Tibial artery (tissue), 4 donors: ENCODE data around the gene BCKDHA.

Experiments used
- DNase-seq, 2 donors: peaks; one replicate each; pipeline ENCODE4 v3.0.0-alpha.2; 2019
- H3K27ac ChIP-seq, 2 donors: fragments of 200-600 bp; sonication (generic) in 1 of 2; 1 replicate in 1 of 2; 2 replicates in 1 of 2; pipeline ENCODE4 v1.5.1; 2018 to 2019; ENCODE audit warnings: mild to moderate bottlenecking in 1 of 2
- H3K27me3 ChIP-seq, 2 donors: fragments of 200-600 bp; sonication (generic) in 1 of 2; one replicate each; pipeline versions ENCODE4 v1.5.1 to v1.6.0; 2016 to 2019
- H3K36me3 ChIP-seq, 3 donors: fragments of 200-600 bp; sonication (generic) in 2 of 3; one replicate each; pipeline ENCODE4 v1.5.1; 2016 to 2019; ENCODE audit warnings: mild to moderate bottlenecking in 2 of 3
- H3K4me1 ChIP-seq, 4 donors: fragments of 200-600 bp; sonication (generic) in 2 of 4; 1 replicate in 3 of 4; 2 replicates in 1 of 4; pipeline ENCODE4 v1.5.1; 2016 to 2019
- H3K4me3 ChIP-seq, 2 donors: fragments of 200-600 bp; sonication (generic) in 1 of 2; 1 replicate in 1 of 2; 2 replicates in 1 of 2; pipeline ENCODE4 v1.5.1; 2018 to 2019; ENCODE audit warnings: mild to moderate bottlenecking in 2 of 2
- H3K9me3 ChIP-seq, 3 donors: fragments of 200-600 bp; sonication (generic) in 1 of 3; one replicate each; pipeline ENCODE4 v1.5.1; 2016 to 2019
- intact Hi-C: fragments of 100-400 bp; cut with DNase I; formaldehyde crosslinking; loops from one replicate; pipeline ENCODE4 v1.15.0; 2023; ENCODE audit warnings: low total_unique reads
- TF ChIP-seq, protein P1 (sequence below), 2 experiments: fragments of 200-600 bp in 1 of 2; fragments of 450-650 bp in 1 of 2; IDR thresholded peaks; one replicate each; pipeline ENCODE4 v1.5.1; 2017 to 2019; ENCODE audit warnings: antibody characterized with exemption in 2 of 2, mild to moderate bottlenecking in 1 of 2, moderate library complexity in 1 of 2

Gene BCKDHA

GRCh38 chr19:41409288-41409687, 11.7 kb downstream of the BCKDHA start:
- no peak for DNase-seq
- Histone ChIP-seq H3K27ac (no peak overlapping the region), H3K4me3 (no peak overlapping the region), H3K27me3 (no peaks in the 10 kb centered on the region), H3K9me3 (no peaks in the 10 kb centered on the region), H3K4me1 (peaks cover 0 to 25% (median 8%) of the 10 kb centered on the region in 4 donors), H3K36me3 (peaks cover 26 to 56% (median 35%) of the 10 kb centered on the region in 3 donors)
- intact Hi-C loops, result no loop called here
- TF ChIP-seq, protein P1, sequence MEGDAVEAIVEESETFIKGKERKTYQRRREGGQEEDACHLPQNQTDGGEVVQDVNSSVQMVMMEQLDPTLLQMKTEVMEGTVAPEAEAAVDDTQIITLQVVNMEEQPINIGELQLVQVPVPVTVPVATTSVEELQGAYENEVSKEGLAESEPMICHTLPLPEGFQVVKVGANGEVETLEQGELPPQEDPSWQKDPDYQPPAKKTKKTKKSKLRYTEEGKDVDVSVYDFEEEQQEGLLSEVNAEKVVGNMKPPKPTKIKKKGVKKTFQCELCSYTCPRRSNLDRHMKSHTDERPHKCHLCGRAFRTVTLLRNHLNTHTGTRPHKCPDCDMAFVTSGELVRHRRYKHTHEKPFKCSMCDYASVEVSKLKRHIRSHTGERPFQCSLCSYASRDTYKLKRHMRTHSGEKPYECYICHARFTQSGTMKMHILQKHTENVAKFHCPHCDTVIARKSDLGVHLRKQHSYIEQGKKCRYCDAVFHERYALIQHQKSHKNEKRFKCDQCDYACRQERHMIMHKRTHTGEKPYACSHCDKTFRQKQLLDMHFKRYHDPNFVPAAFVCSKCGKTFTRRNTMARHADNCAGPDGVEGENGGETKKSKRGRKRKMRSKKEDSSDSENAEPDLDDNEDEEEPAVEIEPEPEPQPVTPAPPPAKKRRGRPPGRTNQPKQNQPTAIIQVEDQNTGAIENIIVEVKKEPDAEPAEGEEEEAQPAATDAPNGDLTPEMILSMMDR (IDR thresholded peaks at IDR 0.05), result no peak

DNA sequence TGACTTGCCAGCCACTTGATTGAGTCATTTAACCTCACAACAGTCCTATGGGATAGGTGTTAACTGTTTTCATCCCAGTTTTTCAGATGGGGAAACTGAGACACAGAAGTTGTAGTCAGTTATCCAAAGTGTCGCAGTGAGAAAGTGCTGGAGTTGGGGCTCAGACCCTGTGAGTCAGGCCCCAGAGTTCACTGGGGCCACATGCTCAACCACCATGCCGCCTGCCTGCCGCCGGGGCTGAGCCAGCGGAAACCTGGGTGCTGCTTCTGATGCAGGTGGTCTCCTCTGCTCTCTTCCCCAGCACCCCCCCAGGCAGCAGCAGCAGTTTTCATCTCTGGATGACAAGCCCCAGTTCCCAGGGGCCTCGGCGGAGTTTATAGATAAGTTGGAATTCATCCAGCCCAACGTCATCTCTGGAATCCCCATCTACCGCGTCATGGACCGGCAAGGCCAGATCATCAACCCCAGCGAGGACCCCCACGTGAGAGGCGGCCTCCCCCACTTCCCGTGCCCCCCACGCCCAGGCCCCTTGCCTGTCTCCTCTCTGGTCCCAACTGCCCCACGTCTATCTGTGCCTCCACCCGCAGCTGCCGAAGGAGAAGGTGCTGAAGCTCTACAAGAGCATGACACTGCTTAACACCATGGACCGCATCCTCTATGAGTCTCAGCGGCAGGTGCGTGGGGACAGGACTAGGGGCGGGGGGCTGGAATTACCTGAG, 12.9 kb downstream of the BCKDHA start:
- peaks cover 0 to 25% (median 8%) of the 10 kb centered on the region in 4 donors for H3K4me1 ChIP-seq
- H3K4me3 ChIP-seq, result no peak overlapping the region
- H3K27me3 ChIP-seq, result no peaks in the 10 kb centered on the region
- H3K36me3 ChIP-seq, result peaks cover 37 to 64% (median 47%) of the 10 kb centered on the region in 3 donors
- DNase-seq, result no peak
- TF ChIP-seq, protein P1 (IDR thresholded peaks at IDR 0.05), result no peak
- H3K9me3 ChIP-seq, result no peaks in the 10 kb centered on the region
- intact Hi-C loops, result no loop called here
- no peak overlapping the region for H3K27ac ChIP-seq

DNA sequence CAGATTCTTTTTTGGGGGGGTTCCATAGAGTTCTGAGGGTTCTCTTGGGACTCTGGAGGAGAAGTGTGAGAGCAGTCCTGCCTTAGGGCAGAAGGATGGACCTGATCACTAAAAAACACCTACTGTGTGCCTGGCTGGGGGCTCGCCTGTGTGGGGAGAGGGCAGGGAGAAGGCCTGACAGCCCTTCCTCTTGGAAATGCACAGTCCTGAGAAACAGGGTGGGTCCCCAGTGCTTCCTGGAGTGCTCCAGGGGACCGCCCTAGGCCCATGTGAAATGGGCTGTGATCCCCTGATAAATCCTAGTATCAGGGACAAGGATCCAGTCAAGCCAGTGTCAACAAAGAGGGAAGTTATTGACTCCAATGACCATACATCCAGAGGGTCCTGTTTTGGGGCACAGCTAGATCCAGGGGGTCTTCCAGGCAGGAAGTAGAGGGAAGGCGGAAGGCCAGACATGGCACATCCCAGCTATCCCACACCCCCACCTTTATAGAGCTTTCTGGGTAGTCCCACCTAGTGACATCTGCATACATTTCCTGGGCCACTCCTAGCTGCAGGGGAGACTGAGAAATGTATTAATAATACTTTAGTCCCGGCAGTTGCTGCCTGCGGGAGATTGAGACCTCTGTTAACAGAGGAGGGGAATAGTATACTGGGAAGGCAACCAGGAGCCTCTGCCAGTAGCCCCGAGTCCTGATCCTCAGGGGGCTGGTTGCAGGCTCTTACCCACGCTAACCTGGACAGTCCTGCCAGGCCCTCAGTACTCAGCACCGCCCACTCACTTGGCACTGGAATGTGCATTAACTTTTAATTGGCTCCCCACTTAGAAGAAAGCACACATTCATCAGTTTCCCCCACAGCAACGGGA, 13.7 kb downstream of the BCKDHA start:
- Histone ChIP-seq H3K36me3 (peaks cover 42 to 66% (median 51%) of the 10 kb centered on the region in 3 donors), H3K27ac (no peak overlapping the region), H3K4me1 (peaks cover 0 to 25% (median 8%) of the 10 kb centered on the region in 4 donors), H3K4me3 (no peak overlapping the region), H3K27me3 (no peaks in the 10 kb centered on the region), H3K9me3 (no peaks in the 10 kb centered on the region)
- TF ChIP-seq, protein P1 (IDR thresholded peaks at IDR 0.05), result no peak
- intact Hi-C loops, result no loop called here
- no peak for DNase-seq

GRCh38 chr19:41411968-41412265, 14.3 kb downstream of the BCKDHA start:
- H3K36me3 ChIP-seq, result peaks cover 48 to 72% (median 55%) of the 10 kb centered on the region in 3 donors
- DNase-seq, result no peak
- intact Hi-C loops, result no loop called here
- peaks cover 0 to 25% (median 8%) of the 10 kb centered on the region in 4 donors for H3K4me1 ChIP-seq
- no peaks in the 10 kb centered on the region for H3K27me3 ChIP-seq
- no peaks in the 10 kb centered on the region for H3K9me3 ChIP-seq
- TF ChIP-seq, protein P1 (IDR thresholded peaks at IDR 0.05), result no peak
- no peak overlapping the region for H3K27ac ChIP-seq
- H3K4me3 ChIP-seq, result no peak overlapping the region

DNA sequence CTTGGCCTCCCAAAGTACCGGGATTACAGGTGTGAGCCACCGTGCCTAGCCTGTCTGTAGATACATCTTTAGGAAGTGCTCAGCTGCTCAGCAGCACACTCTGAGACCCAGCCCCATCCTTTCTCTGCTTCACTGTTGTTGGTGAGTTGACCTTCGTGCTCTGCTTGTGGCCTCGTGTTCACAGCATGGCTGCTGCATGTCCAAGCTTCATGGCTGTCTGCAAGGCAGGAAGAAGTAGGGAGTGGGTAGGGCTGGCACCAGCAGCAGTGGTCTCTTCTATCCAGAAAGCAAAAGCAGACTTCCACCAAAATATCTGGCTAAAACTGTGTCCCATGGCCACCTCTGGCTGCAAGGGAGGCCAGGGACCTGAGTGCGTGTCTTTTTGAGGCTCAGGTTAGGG, 15.3 kb downstream of the BCKDHA start:
- intact Hi-C loops, result no loop called here
- DNase-seq, result no peak
- Histone ChIP-seq H3K9me3 (no peaks in the 10 kb centered on the region), H3K27ac (no peak overlapping the region), H3K4me3 (no peak overlapping the region), H3K36me3 (peaks cover 53 to 76% (median 64%) of the 10 kb centered on the region in 3 donors), H3K27me3 (no peaks in the 10 kb centered on the region), H3K4me1 (peaks cover 0 to 25% (median 7%) of the 10 kb centered on the region in 4 donors)
- TF ChIP-seq, protein P1 (IDR thresholded peaks at IDR 0.05), result no peak
